ENCODE results near the gene ZNF512.
A peak's percentile ranks its signal among the peaks of the same experiment; 100 is the strongest.
"Not testable (repeated sequence)": the region's sequence is repeated elsewhere in the genome, so short reads cannot be mapped to it uniquely, and the experiment has no call there.

Gene ZNF512

DNA sequence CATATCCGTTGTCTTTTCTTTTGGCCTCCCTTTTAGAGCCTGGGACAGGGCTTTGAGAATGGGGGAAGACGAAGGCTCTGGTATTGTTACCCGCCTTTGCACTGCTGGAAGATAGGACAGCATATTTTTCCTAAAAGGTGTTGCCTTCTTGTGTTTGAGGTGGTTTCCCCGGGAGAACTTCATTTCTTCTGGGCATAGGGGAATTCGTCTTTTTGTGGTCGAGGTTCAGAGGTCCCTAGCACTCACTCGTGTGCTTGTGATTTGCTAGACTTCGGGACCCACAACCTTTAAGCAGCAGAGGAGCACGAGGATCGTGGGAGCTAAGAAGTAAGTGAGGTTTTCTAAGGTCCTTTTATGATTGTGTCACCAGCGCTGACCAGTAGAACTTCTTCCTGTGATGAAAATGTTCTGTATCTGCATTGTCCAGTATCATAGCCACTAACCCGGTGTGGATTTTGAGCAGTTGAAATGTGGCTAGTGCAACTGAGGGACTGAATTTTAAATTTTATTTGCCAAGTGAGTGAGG, 611 bp downstream of the ZNF512 start:
- no peak for DNase-seq

DNA sequence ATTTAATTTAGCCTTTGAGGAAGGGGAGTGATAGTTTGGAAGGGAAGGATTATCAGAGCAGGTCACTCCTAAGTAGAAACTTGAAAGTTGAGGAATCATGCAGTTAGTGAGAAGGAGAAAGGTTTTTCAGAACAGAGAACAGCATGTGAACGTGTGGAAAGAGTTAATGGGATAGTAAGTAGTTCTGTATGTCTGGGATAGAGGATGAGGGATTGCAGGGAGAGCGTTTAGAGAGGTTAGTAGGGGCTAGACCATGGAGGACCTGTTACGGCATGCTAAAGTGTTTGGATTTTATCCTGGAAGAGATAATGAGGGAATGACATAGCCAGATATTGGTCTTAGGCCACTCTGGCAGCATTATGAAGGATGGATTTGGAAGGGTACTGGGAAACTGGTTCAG, 1.8 kb downstream of the ZNF512 start:
- DNase-seq = no peak

DNA sequence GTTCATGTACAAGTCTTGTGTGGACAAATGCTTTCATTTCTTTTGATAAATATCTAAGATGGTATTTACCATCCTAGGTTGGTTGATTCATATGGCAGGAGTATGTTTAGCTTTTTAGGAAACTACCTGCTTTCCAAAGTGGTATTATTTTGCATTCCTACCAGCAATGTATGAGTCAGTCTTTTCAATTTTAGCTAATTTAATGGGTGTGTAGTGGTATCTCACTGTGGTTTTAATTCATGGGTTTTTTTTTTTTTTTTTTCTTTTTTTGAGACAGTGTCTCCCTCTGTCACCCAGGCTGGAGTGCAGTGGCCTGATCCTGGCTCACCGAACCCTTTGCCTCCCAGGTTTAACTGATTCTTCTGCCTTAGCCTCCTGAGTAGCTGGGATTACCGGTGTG, 4.2 kb downstream of the ZNF512 start:
- no peak for DNase-seq

DNA sequence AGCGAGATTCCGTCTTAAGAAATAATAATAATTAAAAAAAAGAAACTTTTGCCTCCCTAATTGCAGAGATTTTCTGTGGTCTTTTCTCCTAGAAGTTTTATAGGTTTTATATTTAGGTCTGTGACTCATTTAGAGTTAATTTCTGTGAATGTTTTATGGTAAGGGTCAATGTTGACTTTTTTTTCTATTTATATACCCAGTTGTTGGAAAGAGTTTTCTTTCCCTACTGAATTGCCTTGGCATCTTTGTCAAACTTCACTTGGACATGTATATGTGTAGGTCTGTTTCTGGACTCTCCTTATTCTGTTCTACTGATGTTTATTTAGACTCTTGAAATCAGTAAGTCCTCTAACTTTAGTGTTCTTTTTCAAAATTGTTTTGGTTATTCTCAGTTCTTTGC, 5.5 kb downstream of the ZNF512 start:
- DNase-seq = no peak

DNA sequence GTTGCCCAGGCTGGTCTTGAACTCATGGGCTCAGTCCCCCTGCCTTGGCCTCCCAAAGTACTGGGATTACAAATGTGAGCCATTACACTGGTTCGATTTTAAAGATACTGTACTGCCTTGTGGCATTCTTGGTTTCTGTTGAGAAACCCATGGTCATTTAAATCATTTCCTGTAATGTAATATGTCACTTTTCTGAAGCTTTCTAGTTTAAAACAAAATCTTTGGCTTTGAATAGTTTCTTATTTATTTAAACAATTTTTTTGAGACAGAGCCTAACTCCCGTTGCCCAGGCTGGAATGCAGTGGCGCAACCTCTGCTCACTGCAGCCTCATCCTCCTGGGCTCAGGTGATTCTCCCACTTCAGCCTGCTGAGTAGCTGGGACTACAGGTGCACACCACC, 8.9 kb downstream of the ZNF512 start:
- DNase-seq = no peak

DNA sequence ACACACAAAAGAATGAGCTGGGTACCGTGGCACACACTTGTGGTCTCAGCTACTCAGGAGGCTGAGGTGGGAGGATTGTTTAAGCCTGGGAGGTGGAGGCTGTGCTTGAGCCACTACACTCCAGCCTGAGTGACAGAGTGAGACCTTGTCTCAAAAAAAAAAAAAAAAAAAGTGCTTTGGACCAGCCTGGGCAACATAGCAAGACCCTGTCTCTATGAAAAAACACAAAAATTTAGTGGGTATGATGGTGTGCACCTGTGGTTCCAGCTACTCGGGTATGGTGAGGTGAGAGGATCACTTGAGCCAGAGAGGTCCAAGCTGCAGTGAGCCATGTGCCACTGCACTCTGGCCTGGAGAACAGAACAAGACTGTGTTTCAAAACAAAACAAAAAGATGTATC, 10.4 kb downstream of the ZNF512 start:
- DNase-seq = no peak

DNA sequence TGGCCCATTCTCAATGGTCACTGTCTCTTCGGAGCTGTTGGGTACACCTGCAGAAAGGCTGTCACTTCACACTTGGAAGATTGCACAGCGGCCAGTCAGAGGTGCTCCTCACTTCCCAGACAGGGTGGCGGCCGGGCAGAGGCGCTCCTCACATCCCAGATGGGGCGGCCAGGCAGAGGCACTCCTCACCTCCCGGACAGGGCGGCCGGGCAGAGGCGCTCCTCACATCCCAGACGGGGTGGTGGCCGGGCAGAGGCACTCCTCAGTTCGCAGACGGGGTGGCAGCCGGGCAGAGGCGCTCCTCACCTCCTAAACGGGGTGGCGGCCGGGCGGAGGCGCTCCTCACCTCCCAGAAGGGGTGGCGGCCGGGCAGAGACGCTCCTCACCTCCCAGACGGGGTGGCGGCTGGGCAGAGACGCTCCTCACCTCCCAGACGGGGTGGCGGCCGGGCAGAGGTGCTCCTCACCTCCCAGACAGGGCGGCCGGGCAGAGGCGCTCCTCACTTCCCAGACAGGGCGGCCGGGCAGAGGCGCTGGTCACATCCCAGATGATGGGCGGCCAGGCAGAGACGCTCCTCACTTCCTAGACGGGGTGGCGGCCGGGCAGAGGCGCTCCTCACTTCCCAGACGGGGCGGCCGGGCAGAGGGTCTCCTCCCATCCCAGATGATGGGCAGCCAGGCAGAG, 11.3 kb downstream of the ZNF512 start:
- not testable (repeated sequence) for DNase-seq

DNA sequence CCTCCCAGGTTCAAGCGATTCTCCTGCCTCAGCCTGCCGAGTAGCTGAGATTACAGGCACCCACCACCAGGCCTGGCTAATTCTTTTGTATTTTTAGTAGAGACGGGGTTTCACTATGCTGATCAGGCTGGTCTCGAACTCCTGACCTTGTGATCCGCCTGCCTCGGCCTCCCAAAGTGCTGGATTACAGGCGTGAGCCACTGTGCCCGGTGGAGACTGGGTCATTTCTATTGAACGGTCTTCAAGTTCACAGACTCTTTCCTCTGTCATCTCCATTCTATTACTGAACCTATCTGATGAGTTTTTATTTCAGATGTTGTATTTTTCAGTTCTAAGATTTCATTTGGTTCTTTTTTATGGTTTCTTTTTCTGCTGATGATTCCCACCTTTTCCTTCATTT, 12.6 kb downstream of the ZNF512 start:
- DNase-seq = not testable (repeated sequence)

DNA sequence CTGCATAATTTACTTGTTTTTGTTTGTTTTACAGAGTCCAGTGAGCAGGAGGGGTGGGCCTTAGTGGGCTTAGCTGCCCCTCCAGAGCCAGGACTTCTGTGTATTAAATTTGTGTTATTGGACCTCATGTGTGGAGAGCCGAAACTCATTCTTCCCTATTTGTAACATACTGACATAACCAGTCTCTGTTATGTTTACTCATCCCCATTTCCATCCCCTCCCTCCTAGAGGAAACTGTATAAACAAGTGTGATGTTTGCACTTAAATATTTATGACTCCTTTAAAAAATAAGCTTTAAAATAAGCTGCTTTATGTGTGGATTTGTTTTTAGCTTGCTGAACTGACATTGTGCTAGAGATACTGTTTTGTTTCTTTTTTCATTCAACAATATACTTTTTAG, 13.8 kb downstream of the ZNF512 start:
- no peak for DNase-seq

DNA sequence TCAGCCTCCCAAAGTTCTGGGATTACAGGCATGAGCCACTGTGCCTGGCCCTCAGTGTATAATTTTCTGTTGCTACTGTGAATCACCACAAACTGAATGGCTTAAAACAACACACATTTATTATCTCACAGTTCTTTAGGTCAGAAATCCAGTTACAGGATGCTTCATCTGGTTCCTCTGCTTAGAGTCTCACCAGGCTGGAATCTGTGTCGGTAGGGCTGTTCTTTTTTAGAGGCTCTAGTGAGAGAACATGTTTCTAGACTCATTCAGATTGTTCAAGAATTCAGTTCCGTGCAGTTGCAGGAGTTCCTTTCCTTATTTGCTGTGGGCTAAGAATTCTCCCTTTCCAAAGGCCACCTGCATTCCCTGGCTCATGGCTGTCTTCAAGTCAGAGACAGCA, 23.8 kb downstream of the ZNF512 start:
- no peak for DNase-seq

DNA sequence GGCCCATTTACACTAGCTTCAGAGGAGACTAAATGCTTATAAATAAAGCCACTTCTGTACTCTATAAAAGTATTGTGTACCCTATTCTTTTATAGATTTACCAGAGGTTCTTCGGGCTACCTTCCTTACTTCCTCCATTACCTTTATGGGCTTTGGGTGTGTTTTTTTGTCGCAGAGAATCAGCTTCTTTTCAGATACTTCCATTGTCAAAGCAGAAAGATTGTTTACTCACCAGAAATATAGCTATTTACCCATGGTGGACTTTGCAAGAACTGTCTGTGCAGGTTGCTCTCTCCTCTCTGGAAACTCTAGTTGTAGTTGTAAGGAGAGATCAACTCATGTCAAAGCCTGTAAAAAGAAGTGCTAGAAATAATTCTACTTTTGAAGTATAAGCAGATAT, 31.1 kb downstream of the ZNF512 start:
- no peak for DNase-seq

DNA sequence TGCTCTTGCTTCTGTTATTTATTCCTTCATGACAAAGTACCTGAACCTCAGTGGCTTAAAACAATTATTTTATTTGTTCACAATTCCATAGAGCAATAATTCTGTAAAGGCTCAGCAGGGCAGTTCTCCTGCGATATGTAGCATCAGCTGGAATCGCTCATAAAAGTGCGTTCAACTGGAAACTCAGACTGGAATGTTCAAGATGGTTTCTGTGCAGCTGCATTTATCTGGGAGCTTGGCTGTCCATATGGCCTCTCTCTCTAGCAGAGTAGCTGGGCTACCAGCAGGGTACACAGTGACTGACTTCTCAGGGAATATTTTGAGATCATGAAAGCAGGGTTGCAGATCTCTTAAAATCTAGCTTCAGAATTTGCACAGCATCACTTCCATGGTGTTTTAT, 32.5 kb downstream of the ZNF512 start:
- DNase-seq = no peak

DNA sequence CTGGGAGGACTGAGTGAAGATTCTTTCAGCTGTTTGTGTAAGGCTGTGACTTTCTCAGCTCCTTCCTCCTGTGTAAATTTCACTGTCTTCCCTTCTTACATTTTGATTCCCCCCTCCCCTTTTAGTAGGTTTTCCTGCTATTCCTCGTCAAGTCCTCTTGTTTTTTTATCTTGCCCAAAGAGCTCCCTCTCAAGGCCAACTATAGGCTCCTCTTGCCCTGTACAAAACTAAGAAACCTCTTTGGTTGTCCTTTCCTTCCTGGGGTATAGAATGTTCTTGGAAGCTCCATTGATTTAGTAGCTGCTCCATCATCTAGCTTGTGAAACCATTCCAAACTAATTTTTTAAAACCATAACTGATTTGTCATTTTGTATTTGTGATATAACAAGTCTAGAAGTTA, 38.7 kb downstream of the ZNF512 start:
- DNase-seq = no peak

DNA sequence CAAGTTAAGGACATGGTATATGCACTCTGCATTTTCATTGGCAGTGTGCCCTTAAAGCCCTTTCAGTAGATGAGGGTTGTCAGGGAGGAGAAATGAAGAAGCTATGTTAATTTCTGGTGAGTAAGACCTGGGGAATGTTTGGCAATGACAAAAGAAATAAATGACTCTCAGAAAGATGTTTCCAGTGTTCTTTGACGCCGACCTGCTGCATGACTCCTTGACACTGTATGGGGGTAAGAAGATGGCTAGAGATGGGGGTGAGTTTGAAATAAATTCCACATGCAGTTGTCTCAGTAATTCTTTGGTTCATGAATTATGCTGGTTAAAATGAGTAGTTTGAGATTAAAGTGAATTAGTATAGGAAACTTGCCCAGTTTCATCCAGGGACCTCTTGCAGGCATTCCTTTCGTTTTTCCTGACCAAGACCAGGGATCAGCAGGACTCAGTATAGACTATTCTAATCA, 40.1 kb downstream of the ZNF512 start:
- DNase-seq = no peak

DNA sequence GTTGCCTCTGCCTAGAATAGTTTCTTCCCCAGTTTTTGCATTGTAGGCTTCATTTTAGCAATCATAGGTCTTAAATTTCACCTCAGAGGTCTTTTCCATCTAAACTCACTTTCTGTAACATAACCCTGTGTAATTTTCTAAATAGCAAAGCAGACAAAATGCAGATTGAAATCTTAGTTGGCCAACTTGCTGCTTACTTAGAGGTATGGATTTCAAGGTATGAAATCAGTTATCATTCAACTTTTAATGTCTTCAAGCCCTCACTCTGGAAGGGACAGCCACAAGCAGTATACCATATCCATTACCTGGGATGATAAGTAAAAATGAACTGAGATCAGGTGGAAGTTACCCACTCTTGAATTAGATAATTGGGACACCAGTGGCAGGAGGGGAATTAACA, 42.1 kb downstream of the ZNF512 start:
- DNase-seq = no peak

DNA sequence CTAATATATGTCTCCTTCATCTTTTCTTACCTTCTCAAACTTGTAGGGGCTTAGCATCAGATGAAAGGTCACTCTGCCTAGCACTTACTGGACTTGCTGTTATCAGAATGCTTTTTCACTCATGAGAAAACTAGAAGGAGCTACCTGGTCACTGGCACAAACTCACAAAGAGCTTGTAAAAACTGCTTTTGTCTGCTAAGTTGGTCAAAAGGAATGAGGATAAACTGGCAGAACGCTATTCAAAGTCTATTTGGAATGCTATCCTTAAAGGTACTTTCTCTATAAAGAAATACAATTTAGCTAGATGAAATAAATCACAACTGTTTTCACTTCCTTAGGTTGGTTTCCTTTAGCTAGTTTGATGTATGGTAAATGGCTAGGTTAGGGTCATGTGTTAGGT, 43.5 kb downstream of the ZNF512 start:
- DNase-seq = not testable (repeated sequence)

DNA sequence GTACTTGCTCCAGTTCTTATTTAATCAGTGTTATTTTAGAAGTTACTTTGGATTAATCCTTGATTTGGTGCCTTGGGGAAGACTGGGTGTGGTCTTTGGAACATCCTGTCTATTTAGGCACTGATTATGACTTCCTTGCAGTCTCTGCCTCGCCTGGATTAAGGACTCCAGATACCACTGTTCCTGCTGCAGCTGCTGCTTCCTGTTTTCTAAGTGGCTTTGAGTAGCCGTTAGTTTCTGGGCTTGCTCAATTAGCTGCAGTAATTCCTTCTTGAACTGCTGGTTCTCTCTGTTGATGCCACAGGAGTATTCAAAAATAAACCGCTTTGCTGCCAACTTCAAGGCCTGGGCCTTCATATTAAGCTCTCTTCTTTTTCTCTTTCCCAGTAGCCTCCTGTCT, 44.1 kb downstream of the ZNF512 start:
- DNase-seq = not testable (repeated sequence)

DNA sequence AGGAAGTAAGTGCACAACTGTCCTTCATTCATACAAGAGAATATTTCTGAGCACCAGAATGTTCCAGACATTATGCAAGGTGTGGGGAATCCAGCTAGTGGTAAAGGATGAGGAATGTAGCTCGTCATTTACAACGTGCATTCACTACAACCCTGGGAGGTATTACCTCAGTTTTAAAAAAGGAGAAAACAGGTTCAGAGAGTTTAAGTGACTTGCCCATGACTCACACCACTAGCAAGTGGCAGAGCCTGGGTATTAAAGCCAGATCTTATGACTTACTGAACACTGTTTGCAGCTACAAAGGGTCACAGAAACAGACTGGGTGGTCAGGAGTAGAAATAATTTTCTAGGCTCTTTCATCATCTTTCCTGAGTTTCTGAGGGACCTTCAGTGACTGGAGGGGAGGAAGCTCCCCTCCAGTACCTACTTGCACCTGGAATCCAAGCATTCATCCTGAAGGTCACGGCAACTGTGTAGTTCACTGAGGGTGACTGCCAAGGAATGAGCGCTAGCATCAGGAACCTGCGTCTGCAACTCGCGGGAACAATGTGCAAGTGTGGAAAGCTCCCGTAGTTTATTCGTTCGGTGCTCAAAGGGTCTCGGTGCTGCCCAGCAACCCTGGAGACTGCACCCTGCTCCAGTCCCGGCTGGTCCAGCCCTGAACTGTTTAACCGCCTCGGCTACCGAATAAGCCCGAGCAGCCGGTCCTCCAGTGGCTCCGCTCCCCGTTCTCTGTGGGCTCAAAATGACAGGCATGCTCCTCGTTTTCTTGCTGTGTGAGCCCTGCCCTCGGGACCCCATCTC, 45.3 kb downstream of the ZNF512 start:
- DNase-seq = no peak

DNA sequence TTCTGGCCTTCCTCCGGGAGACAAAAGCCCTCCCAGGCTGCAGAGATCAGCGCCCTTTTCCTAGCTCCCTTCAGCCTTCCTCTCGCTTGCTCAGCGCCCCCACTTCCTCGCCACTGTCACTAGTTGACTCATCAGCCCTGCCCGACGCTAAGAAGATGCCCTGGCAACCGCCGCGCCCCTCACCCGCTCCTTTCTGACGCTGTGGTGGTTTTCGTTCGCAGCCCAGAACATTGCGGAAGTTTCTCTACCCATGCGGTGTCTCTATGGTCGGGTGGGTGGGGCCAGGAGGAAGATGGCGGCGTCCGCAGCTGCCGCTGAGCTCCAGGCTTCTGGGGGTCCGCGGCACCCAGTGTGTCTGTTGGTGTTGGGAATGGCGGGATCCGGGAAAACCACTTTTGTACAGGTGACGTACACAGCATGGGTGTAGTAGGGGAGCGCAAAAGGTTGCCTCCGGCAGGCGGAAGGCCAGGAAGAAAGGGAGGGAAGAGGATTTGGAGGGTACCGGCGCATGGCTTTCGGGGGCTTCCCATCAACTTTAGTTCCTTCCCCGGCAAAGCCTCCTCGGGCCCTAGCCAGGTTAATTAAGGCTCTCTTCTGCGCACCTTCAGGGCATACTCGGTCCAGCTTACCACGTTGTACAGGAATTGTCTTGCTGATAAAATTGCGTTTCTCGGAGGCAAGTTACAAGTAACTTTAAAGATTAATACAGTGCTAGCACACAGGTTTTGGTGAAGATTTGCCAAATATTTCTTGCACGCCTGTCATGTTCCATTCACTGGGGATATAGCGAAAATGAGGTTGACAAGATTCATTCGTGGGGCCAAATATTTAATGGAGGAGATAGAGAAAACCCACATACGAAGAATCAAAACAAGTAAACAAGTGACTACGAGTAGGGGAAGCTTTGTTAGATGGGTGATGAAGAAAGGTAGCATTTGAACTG, 46.2 kb downstream of the ZNF512 start, which contains the start of the genes CCDC121 and GPN1:
Gene CCDC121, minus strand, starts transcription at position 246 of the 943 bp plus-strand sequence. CDS start 1,213 bp downstream, outside the sequence.
Gene GPN1, plus strand, starts transcription at position 284 of the 943 bp plus-strand sequence. Its CDS starts 9 bp downstream, at position 293.
- DNase-seq = peak; percentile 70

DNA sequence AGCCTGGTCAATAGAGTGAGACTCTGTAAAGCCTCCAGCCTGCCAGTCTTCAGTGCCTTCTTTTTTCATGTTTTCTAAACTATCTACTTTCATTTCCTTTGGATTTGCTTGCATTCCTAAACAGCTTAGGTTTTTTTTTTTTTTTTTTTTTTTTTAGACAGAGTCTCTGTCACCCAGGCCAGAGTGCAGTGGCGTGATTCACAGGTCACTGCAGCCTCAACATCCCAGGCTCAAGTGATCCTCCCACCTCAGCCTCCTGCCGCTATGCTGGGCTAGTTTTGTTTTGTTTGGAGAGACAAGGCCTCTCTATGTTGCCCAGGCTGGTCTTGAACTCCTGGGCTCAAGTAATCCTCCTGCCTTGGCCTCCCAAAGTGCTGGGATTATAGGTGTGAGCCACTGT, 47.4 kb downstream of the ZNF512 start:
- DNase-seq = not testable (repeated sequence)

DNA sequence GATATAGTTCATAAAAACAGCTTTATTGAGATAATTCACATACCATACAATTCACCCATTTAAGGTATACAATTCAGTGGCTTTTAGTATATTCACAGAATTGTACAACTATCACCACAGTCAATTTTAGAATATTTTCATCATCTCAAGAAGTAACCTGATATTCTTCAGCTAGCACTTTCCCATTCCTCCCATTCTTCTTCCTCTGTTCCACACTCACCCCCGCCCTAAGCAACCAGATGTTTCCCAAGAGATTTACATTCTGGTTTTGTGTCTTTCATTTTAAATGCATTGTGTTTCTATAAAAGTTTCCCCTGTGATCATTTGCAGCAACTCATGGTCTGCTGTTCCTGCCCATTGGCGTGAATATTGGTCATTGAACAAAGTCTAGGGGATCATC, 51.4 kb downstream of the ZNF512 start:
- no peak for DNase-seq

DNA sequence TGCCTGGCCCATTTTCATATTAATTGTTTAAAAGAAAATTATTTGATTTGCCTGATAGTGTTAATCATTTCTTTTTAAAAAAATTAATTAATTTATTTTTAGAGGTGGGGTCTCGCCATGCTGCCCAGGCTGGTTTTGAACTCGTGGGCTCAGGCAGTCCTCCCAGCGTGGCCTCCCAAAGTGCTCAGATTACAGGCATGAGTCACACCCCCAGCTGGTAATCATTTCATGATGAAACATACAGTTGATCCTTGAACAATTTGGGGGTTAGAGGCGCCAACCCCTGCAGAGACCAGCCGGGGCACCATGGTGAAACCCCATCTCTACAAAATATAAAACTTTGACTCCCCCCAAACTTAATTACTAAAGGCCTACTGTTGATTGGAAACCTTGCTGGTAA, 53.9 kb downstream of the ZNF512 start:
- DNase-seq = no peak

All from NCI-H187 treated with DMSO at 0.1 percent for 48 hours (cell line).